H1 (cell line): ENCODE data around the gene AUH. TPM values are rescaled to one million over a fixed set of nuclear protein-coding genes. Genes with fewer than 3 reads are reported as not detected.

Experiments used
- CTCF ChIA-PET: fragments of 300-600 bp; sonication (Branson Sonifier 250); formaldehyde crosslinking; loops from one replicate; lab custom pipeline; 2021; ENCODE audit not compliant: partially characterized antibody; lab: Charles Lee
- POLR2A ChIA-PET: fragments of 300-600 bp; sonication (Branson Sonifier 250); formaldehyde crosslinking; loops from one replicate; lab custom pipeline; 2021; ENCODE audit warnings: inconsistent platforms; ENCODE audit not compliant: partially characterized antibody; lab: Charles Lee
- DNase-seq, 2 experiments: peaks; one replicate each; pipeline versions ENCODE4 v3.0.0 to v3.0.0-alpha.2; 2010 to 2022; ENCODE audit warnings: low spot score in 2 of 2, low read depth in 1 of 2, mixed read lengths in 1 of 2
- FAIRE-seq: peaks from 2 replicates; lab custom pipeline; 2011; peaks lifted over from hg19 to GRCh38; lab: Jason Lieb, UNC
- H2AFZ ChIP-seq: 2 replicates; pipeline ENCODE4 v1.8.1; 2012; ENCODE audit warnings: low read length, inconsistent platforms
- H2AK5ac ChIP-seq: 2 replicates; pipeline ENCODE4 v1.6.1; 2013; ENCODE audit warnings: low read depth, low read length
- H2BK120ac ChIP-seq: replicated peaks from 2 replicates; pipeline ENCODE3; 2013; ENCODE audit warnings: low read depth, low read length, inconsistent platforms
- H2BK12ac ChIP-seq: 2 replicates; pipeline ENCODE4 v1.6.1; 2013; ENCODE audit warnings: low read depth, low read length
- H2BK15ac ChIP-seq: 2 replicates; pipeline ENCODE4 v1.6.1; 2013; ENCODE audit warnings: low read length
- H2BK20ac ChIP-seq: 2 replicates; pipeline ENCODE4 v1.6.1; 2013; ENCODE audit warnings: low read length
- H2BK5ac ChIP-seq: 2 replicates; pipeline ENCODE4 v1.6.1; 2013; ENCODE audit warnings: low read depth, low read length
- H3K14ac ChIP-seq: 2 replicates; pipeline ENCODE4 v1.6.1; 2013; ENCODE audit warnings: inconsistent platforms; ENCODE audit not compliant: insufficient read length
- H3K18ac ChIP-seq: 2 replicates; pipeline ENCODE4 v1.6.1; 2013; ENCODE audit warnings: low read length; ENCODE audit errors: extremely low read depth
- H3K23ac ChIP-seq: 2 replicates; pipeline ENCODE4 v1.6.1; 2013; ENCODE audit warnings: inconsistent platforms; ENCODE audit not compliant: insufficient read length
- H3K23me2 ChIP-seq: 2 replicates; pipeline ENCODE4 v1.6.1; 2013; ENCODE audit warnings: low read depth, low read length
- H3K27ac ChIP-seq: 2 replicates; pipeline ENCODE4 v1.6.1; 2011; ENCODE audit warnings: low read depth, low read length, inconsistent platforms
- H3K27me3 ChIP-seq, 4 experiments: replicated peaks in 1 of 4; 1 replicate in 1 of 4; 2 replicates in 3 of 4; pipeline versions ENCODE4 v1.6.1 to v1.8.1; 2011 to 2013; ENCODE audit warnings: low read length in 3 of 4, mild to moderate bottlenecking in 3 of 4, inconsistent platforms in 2 of 4, mixed read lengths in 2 of 4, moderate library complexity in 1 of 4; ENCODE audit not compliant: control insufficient read depth in 3 of 4, insufficient read depth in 3 of 4; ENCODE audit errors: extremely low read depth in 1 of 4
- H3K36me3 ChIP-seq, 4 experiments: 2 replicates each; pipeline versions ENCODE4 v1.6.1 to v1.8.1; 2011 to 2013; ENCODE audit warnings: mild to moderate bottlenecking in 4 of 4, low read length in 3 of 4, moderate library complexity in 2 of 4, control low read depth in 1 of 4, inconsistent platforms in 1 of 4; ENCODE audit not compliant: insufficient read depth in 4 of 4, control insufficient read depth in 2 of 4
- H3K4ac ChIP-seq: replicated peaks from 2 replicates; pipeline ENCODE3; 2013; ENCODE audit warnings: low read length, low read depth, mixed read lengths, inconsistent platforms; ENCODE audit not compliant: insufficient read length
- H3K4me1 ChIP-seq, 4 experiments: replicated peaks in 1 of 4; 1 replicate in 1 of 4; 2 replicates in 3 of 4; pipeline versions ENCODE4 v1.6.1 to v1.8.1; 2011 to 2013; ENCODE audit warnings: low read length in 3 of 4, inconsistent platforms in 2 of 4, mixed read lengths in 1 of 4; ENCODE audit not compliant: insufficient read depth in 4 of 4, control insufficient read depth in 3 of 4
- H3K4me2 ChIP-seq, 2 experiments: 2 replicates each; pipeline versions ENCODE4 v1.6.1 to v1.8.1; 2011 to 2013; ENCODE audit warnings: low read depth in 2 of 2, low read length in 2 of 2, control low read depth in 1 of 2, inconsistent platforms in 1 of 2, mild to moderate bottlenecking in 1 of 2; ENCODE audit not compliant: insufficient read depth in 1 of 2
- H3K4me3 ChIP-seq, 4 experiments: fragments of 200-600, 300-600 bp in 1 of 4; sonication (generic), shearing (Covaris generic), sonication (Bioruptor Twin) in 1 of 4; 2 replicates each; pipeline versions ENCODE4 v1.5.1 to v1.8.1; 2011 to 2016; ENCODE audit warnings: low read length in 4 of 4, low read depth in 3 of 4, control low read depth in 2 of 4, inconsistent platforms in 2 of 4, mild to moderate bottlenecking in 2 of 4, mixed read lengths in 1 of 4, moderate library complexity in 1 of 4; ENCODE audit not compliant: insufficient read depth in 2 of 4; ENCODE audit errors: extremely low read depth in 1 of 4
- H3K56ac ChIP-seq: replicated peaks from 2 replicates; pipeline ENCODE3; 2013; ENCODE audit warnings: low read depth, mild to moderate bottlenecking, mixed read lengths, low read length, inconsistent platforms; ENCODE audit not compliant: insufficient read length
- H3K79me1 ChIP-seq: 2 replicates; pipeline ENCODE4 v1.6.1; 2013; ENCODE audit warnings: low read depth, low read length, control low read depth
- H3K79me2 ChIP-seq, 2 experiments: 2 replicates each; pipeline versions ENCODE4 v1.6.1 to v1.8.1; 2012 to 2013; ENCODE audit warnings: low read length in 2 of 2, mild to moderate bottlenecking in 2 of 2, inconsistent platforms in 1 of 2; ENCODE audit not compliant: insufficient read depth in 2 of 2, control insufficient read depth in 1 of 2
- H3K9ac ChIP-seq, 4 experiments: replicated peaks in 1 of 4; 1 replicate in 1 of 4; 2 replicates in 3 of 4; pipeline versions ENCODE4 v1.6.1 to v1.8.1; 2011 to 2013; ENCODE audit warnings: low read depth in 3 of 4, low read length in 3 of 4, control low read depth in 2 of 4, mild to moderate bottlenecking in 2 of 4, moderate library complexity in 2 of 4, inconsistent platforms in 1 of 4; ENCODE audit errors: extremely low read depth in 1 of 4
- H3K9me3 ChIP-seq, 2 experiments: 2 replicates each; pipeline versions ENCODE4 v1.6.1 to v1.8.1; 2012 to 2013; ENCODE audit warnings: mild to moderate bottlenecking in 2 of 2, moderate library complexity in 2 of 2, control low read depth in 1 of 2, inconsistent platforms in 1 of 2, low read depth in 1 of 2, low read length in 1 of 2, mixed read lengths in 1 of 2; ENCODE audit not compliant: insufficient read depth in 2 of 2
- H4K20me1 ChIP-seq, 2 experiments: replicated peaks in 1 of 2; 2 replicates each; pipeline versions ENCODE3 to v1.8.1; 2011 to 2013; ENCODE audit warnings: inconsistent platforms in 2 of 2, low read length in 2 of 2, mild to moderate bottlenecking in 1 of 2; ENCODE audit not compliant: insufficient read depth in 2 of 2, control insufficient read depth in 1 of 2
- H4K5ac ChIP-seq: 2 replicates; pipeline ENCODE4 v1.6.1; 2013; ENCODE audit warnings: low read length, low read depth, mixed read lengths, inconsistent platforms; ENCODE audit not compliant: insufficient read length
- H4K8ac ChIP-seq: 2 replicates; pipeline ENCODE4 v1.8.0; 2013; ENCODE audit warnings: mild to moderate bottlenecking, moderate library complexity, low read length, inconsistent platforms; ENCODE audit not compliant: insufficient read depth; ENCODE audit errors: extremely low read depth
- H4K91ac ChIP-seq: replicated peaks from 2 replicates; pipeline ENCODE3; 2013; ENCODE audit warnings: low read length, mixed read lengths, inconsistent platforms; ENCODE audit not compliant: insufficient read length
- BACH1 ChIP-seq: IDR thresholded peaks from 2 replicates; pipeline ENCODE4 v1.6.1; 2012; ENCODE audit warnings: low read length, improper control_type of control experiment
- BRCA1 ChIP-seq: IDR thresholded peaks from 2 replicates; pipeline ENCODE4 v1.6.1; 2012; ENCODE audit warnings: low read depth, low read length, improper control_type of control experiment
- CREB1 ChIP-seq: IDR thresholded peaks from 2 replicates; pipeline ENCODE4 v1.6.1; 2012; ENCODE audit warnings: inconsistent platforms
- EGR1 ChIP-seq: IDR thresholded peaks from 2 replicates; pipeline ENCODE4 v1.6.1; 2011; ENCODE audit warnings: low read depth, low read length, borderline replicate concordance
- GABPA ChIP-seq: IDR thresholded peaks from 2 replicates; pipeline ENCODE4 v1.6.1; 2011; ENCODE audit warnings: mild to moderate bottlenecking, low read length, moderate library complexity, borderline replicate concordance; ENCODE audit not compliant: insufficient read depth
- GTF2F1 ChIP-seq: IDR thresholded peaks from 2 replicates; pipeline ENCODE4 v1.6.1; 2012; ENCODE audit warnings: low read depth, low read length, improper control_type of control experiment, borderline replicate concordance
- JUND ChIP-seq: IDR thresholded peaks from 2 replicates; pipeline ENCODE4 v1.6.1; 2011; ENCODE audit warnings: mild to moderate bottlenecking, improper control_type of control experiment, low read length
- KDM4A ChIP-seq: IDR thresholded peaks from one replicate; pipeline ENCODE4 v1.7.1; 2012; ENCODE audit warnings: low read depth, mild to moderate bottlenecking, moderate library complexity, low read length, inconsistent platforms; ENCODE audit not compliant: severe bottlenecking
- PHF8 ChIP-seq: fragments of 200-600 bp; sonication (generic); conservative IDR thresholded peaks from 2 replicates; pipeline ENCODE4 v1.7.1; 2012; ENCODE audit warnings: low read depth, mild to moderate bottlenecking, inconsistent platforms, low read length, moderate library complexity
- POLR2AphosphoS5 ChIP-seq: IDR thresholded peaks from 2 replicates; pipeline ENCODE4 v1.6.1; 2011; ENCODE audit warnings: low read depth, low read length
- RNF2 ChIP-seq: fragments of 200-900, 300-1000 bp; sonication (generic); IDR thresholded peaks from 2 replicates; pipeline ENCODE4 v1.7.1; 2016; ENCODE audit warnings: borderline replicate concordance, low read depth, mild to moderate bottlenecking, antibody characterized with exemption, low read length; ENCODE audit not compliant: poor library complexity, severe bottlenecking; ENCODE audit errors: missing control alignments
- SIN3A ChIP-seq, 2 experiments: IDR thresholded peaks in 1 of 2; conservative IDR thresholded peaks in 1 of 2; 2 replicates each; pipeline ENCODE4 v1.6.1; 2011 to 2012; ENCODE audit warnings: low read length in 2 of 2, improper control_type of control experiment in 1 of 2, low read depth in 1 of 2, mild to moderate bottlenecking in 1 of 2
- SP1 ChIP-seq: IDR thresholded peaks from 2 replicates; pipeline ENCODE4 v1.6.1; 2011; ENCODE audit warnings: low read depth, low read length
- TAF7 ChIP-seq: optimal IDR thresholded peaks from 2 replicates; pipeline ENCODE3; 2011; ENCODE audit warnings: low read depth, mild to moderate bottlenecking, inconsistent platforms, low read length, moderate library complexity, borderline replicate concordance
- ZNF274 ChIP-seq: IDR thresholded peaks from 2 replicates; pipeline ENCODE4 v1.7.0; 2012; ENCODE audit warnings: low read length, borderline replicate concordance; ENCODE audit errors: extremely low read depth
- WGBS, 2 experiments: shearing (Covaris generic) in 1 of 2; methylation state at CpG; one replicate each; pipeline versions ENCODE4 v1.1.6 to v1.1.7; 2013 to 2015; ENCODE audit warnings: low lambda C conversion rate in 2 of 2, mixed read lengths in 2 of 2, inconsistent platforms in 1 of 2, low coverage in 1 of 2, missing lambda C conversion rate in 1 of 2; ENCODE audit not compliant: insufficient replicate concordance in 2 of 2, insufficient coverage in 1 of 2, insufficient read length in 1 of 2; ENCODE audit errors: extremely low coverage in 1 of 2, missing lambda C conversion rate in 1 of 2; 5-methylcytosine and 5-hydroxymethylcytosine counted together
- polyA plus RNA-seq, 7 experiments: library from polyadenylated mRNA; depleted of rRNA in 3 of 7; stranded (reverse) in 5 of 7; unstranded in 2 of 7; fragments of >200 nt in 5 of 7; fragments of 200-250 nt in 2 of 7; gene quantifications; 1 replicate in 5 of 7; 2 replicates in 1 of 7; 4 replicates in 1 of 7; pipeline versions ENCODE4 v1.2.1 to v1.2.3, GENCODE V29; 2011 to 2013; ENCODE audit warnings: missing spikeins in 2 of 7, mixed read lengths in 2 of 7
- total RNA-seq: library from RNA; stranded (reverse); fragmentation: NEBNext Ultra II Directional; extraction: Animal tissue kit (Norgen Biotek cat#: 25700); gene quantifications from 2 replicates; pipeline ENCODE4 v1.2.1, GENCODE V29; 2021

AUH gene
- total and polyA plus RNA-seq, 2 of the 8 experiments (the other 6 are each of a cell fraction or from before 2014, with no cell fraction given), result 5.8 to 21.9 TPM

DNA sequence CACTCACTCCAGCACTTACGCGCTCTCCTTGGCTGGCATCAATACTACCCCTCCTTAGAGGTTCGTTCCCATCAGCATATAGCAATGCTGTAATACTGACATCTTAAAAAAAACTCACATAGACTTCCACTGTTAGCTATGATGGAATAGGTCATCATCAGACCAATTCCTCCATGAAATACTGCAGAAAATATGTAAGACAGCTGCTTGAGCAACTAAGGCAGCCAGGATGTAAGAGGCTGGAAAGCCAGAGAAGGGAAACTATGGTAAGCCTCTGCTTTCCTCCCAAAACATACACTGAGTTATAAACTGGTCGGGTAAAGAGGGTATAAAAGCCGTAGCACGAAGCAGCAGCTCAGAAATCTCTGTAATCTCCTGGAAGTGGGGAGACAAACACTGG is 33.5 kb downstream of the AUH start:
- ChIA-PET POLR2A (no interaction called here), CTCF (interaction anchor here (1.0 kb wide), 1 partner anchor 164 kb away, joined by 3 read pairs; no protein-coding TSS in a partner anchor)
- Histone ChIP-seq H2AFZ (no peak overlapping the region), H2BK12ac (no peak overlapping the region), H2AK5ac (no peak overlapping the region), H3K9me3 (no peaks in the 10 kb centered on the region), H2BK5ac (no peak overlapping the region), H3K56ac (no peak overlapping the region), H3K36me3 (peaks cover 0 to 8% (median 0%) of the 10 kb centered on the region in 4 experiments; a peak in 1 of 8 replicates), H3K4ac (no peak overlapping the region), H4K20me1 (no peaks in the 10 kb centered on the region), H3K79me1 (no peaks in the 10 kb centered on the region; the same call in 1 of the 2 replicates), H3K27me3 (no peaks in the 10 kb centered on the region), H3K27ac (no peak overlapping the region), H3K14ac (no peak overlapping the region), H4K5ac (no peak overlapping the region), H2BK120ac (no peak overlapping the region), H3K4me2 (no peak overlapping the region), H3K4me3 (no peak overlapping the region), H3K23me2 (no peaks in the 10 kb centered on the region), H4K91ac (no peak overlapping the region), H4K8ac (no peak overlapping the region), H3K9ac (no peak overlapping the region), H3K23ac (no peak overlapping the region), H3K79me2 (no peaks in the 10 kb centered on the region), H3K18ac (no peak overlapping the region), H2BK20ac (no peak overlapping the region), H3K4me1 (no peaks in the 10 kb centered on the region), H2BK15ac (no peak overlapping the region)
- FAIRE-seq (no peak), DNase-seq (no peak)
- 94% methylated on average over 6 of the region's 6 CpGs; no CpG with 5 or more reads in 1 of the 2 experiments for WGBS, 2 experiments
- TF ChIP-seq CREB1, result no peak
- TF ChIP-seq BACH1, result no peak
- no peak for TF ChIP-seq SP1
- no peak for TF ChIP-seq BRCA1
- TF ChIP-seq GABPA, result no peak
- no peak for TF ChIP-seq ZNF274
- no peak for TF ChIP-seq GTF2F1
- TF ChIP-seq PHF8, result no peak
- no peak for TF ChIP-seq JUND
- TF ChIP-seq POLR2AphosphoS5, result no peak
- no peak for TF ChIP-seq KDM4A
- no peak for TF ChIP-seq TAF7
- TF ChIP-seq RNF2, result no peak
- TF ChIP-seq EGR1, result no peak
- TF ChIP-seq SIN3A (conservative IDR thresholded peaks at IDR 0.05 in 1 of 2, IDR thresholded peaks at IDR 0.05 in 1 of 2; ENCODE audit: low read depth in 1 of 2, low read length in 2 of 2), result no peak
